22Rv1 (cell line): ENCODE results near the gene GPRIN2.
"Not testable (repeated sequence)": the region's sequence is repeated elsewhere in the genome, so short reads cannot be mapped to it uniquely, and the experiment has no call there.

Experiments used
- ZFX ChIP-seq: fragments of 450-650 bp; IDR thresholded peaks from 2 replicates; pipeline ENCODE4 v1.6.1; 2017; ENCODE audit warnings: antibody characterized with exemption, borderline replicate concordance
- TF ChIP-seq, protein P1 (sequence below): fragments of 450-650 bp; IDR thresholded peaks from 2 replicates; pipeline ENCODE4 v1.5.1; 2017; ENCODE audit warnings: mild to moderate bottlenecking

DNA sequence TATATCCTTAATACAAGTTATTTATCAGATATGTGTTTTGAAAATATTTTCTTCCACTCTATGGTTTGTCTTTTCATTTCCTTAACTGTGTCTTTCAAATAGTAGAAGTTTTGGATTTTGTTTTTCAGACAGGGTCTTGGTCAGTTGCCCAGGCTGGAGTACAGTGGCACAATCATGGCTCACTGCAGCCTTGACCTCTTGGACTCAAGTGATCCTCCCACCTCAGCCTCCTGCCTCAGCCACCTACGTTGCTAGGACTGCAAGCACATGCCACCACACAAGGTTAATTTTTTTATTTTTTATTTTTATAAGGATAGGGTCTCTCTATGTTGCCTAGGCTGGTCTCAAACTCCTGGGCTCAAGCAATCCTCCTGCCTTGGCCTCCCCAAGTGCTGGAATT lies 24.2 kb downstream of the GPRIN2 start:
- TF ChIP-seq, protein P1, sequence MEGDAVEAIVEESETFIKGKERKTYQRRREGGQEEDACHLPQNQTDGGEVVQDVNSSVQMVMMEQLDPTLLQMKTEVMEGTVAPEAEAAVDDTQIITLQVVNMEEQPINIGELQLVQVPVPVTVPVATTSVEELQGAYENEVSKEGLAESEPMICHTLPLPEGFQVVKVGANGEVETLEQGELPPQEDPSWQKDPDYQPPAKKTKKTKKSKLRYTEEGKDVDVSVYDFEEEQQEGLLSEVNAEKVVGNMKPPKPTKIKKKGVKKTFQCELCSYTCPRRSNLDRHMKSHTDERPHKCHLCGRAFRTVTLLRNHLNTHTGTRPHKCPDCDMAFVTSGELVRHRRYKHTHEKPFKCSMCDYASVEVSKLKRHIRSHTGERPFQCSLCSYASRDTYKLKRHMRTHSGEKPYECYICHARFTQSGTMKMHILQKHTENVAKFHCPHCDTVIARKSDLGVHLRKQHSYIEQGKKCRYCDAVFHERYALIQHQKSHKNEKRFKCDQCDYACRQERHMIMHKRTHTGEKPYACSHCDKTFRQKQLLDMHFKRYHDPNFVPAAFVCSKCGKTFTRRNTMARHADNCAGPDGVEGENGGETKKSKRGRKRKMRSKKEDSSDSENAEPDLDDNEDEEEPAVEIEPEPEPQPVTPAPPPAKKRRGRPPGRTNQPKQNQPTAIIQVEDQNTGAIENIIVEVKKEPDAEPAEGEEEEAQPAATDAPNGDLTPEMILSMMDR: not testable (repeated sequence)
- TF ChIP-seq ZFX: not testable (repeated sequence)
